Measurements from ENCODE around the gene KLC4.
"Not testable (repeated sequence)": the region's sequence is repeated elsewhere in the genome, so short reads cannot be mapped to it uniquely, and the experiment has no call there.

KLC4 gene

GRCh38 chr6:43036712-43037111, 22.7 kb upstream of the KLC4 start:
- no peak for DNase-seq

- no peak for DNase-seq
These were observed 22.2 kb upstream of the KLC4 start for GRCh38 chr6:43037197-43037596.

- no peak for DNase-seq
These were observed 21.7 kb upstream of the KLC4 start for GRCh38 chr6:43037706-43038105.

- DNase-seq: no peak
These were observed 20.7 kb upstream of the KLC4 start for GRCh38 chr6:43038727-43039126.

- no peak for DNase-seq
These were observed 18.7 kb upstream of the KLC4 start for GRCh38 chr6:43040542-43041257.

- not testable (repeated sequence) for DNase-seq
These were observed 18.0 kb upstream of the KLC4 start for GRCh38 chr6:43041475-43041874.

GRCh38 chr6:43043310-43043709, 16.1 kb upstream of the KLC4 start:
- DNase-seq: no peak

GRCh38 chr6:43045371-43045930, 14.0 kb upstream of the KLC4 start:
- no peak for DNase-seq

- no peak for DNase-seq
These were observed 11.4 kb upstream of the KLC4 start for GRCh38 chr6:43047998-43048397.

GRCh38 chr6:43050981-43051380, 8.4 kb upstream of the KLC4 start:
- DNase-seq: no peak

GRCh38 chr6:43052225-43052841, 7.1 kb upstream of the KLC4 start:
- DNase-seq: no peak

- DNase-seq: peak in 1 of 5 donors; percentile 18
These were observed 6.4 kb upstream of the KLC4 start for GRCh38 chr6:43052842-43053544.

GRCh38 chr6:43053545-43054205, 5.8 kb upstream of the KLC4 start, which contains the start of gene CUL7:
TSS of gene CUL7 (minus strand) at chr6:43053851. CDS start at chr6:43052788, 1,063 bp downstream.
- DNase-seq: peak; percentile 79 to 94 (median 84)

- no peak for DNase-seq
These were observed 5.1 kb upstream of the KLC4 start for GRCh38 chr6:43054206-43054943.

GRCh38 chr6:43055966-43056365, 3.5 kb upstream of the KLC4 start:
- no peak for DNase-seq

- no peak for DNase-seq
These were observed 900 bp upstream of the KLC4 start for GRCh38 chr6:43058531-43058930.

GRCh38 chr6:43060034-43060754, 763 bp downstream of the KLC4 start:
- DNase-seq: no peak

- no peak for DNase-seq
These were observed 1.6 kb downstream of the KLC4 start for GRCh38 chr6:43060755-43061633.

- no peak for DNase-seq
These were observed 2.4 kb downstream of the KLC4 start for GRCh38 chr6:43061861-43062260.

GRCh38 chr6:43062818-43063217, 3.4 kb downstream of the KLC4 start:
- no peak for DNase-seq
